AG09319 (cell line): ENCODE measurements around the gene PLEKHM3.

Experiments
- DNase-seq: peaks from one replicate; pipeline ENCODE4 v3.0.0-alpha.2; 2010; ENCODE audit warnings: low read depth; ENCODE audit errors: extremely low read depth
- TF ChIP-seq, protein P1 (sequence below): IDR thresholded peaks from 2 replicates; pipeline ENCODE4 v1.5.1; 2011; ENCODE audit warnings: low read depth, mild to moderate bottlenecking, inconsistent platforms, low read length, moderate library complexity

The PLEKHM3 gene

DNA sequence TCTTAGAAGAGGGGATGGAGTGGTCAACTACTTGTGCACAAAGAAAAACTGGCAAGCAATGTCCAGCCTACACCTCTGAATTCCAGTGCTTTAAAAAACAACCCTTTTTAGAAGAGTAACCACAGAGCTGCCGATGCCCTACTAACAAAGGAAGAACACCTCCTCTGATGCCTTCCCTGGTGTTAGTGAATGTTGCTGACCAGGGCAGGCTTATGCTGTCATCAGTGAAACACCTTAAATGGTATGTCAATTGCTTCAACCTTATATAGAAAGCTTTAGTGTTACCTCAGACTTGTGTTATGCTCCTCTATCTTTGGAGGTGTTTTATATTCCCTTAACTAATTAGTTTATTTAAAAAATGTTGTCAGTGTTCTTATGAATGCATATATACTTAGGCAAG lies 175.9 kb downstream of the PLEKHM3 start:
- no peak for DNase-seq

DNA sequence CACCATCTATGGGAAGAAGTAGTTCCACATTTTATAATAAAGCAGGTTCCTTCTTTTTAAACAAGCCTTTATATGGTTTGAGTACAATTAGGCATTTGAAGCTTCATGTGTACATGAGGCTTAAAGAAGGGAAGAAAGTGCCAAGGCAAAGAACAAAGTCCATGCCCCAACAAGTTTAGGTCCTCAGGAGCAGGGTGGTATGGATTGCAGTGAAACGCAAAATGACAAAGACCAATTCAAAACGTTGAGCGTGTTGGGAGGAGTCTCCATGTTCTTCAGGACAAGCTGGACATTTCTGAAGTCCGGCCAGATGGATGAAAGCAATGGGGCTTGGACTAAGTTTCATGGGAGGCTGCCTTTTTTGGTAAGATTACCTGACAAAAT lies 176.8 kb downstream of the PLEKHM3 start:
- no peak for DNase-seq
- TF ChIP-seq, protein P1, sequence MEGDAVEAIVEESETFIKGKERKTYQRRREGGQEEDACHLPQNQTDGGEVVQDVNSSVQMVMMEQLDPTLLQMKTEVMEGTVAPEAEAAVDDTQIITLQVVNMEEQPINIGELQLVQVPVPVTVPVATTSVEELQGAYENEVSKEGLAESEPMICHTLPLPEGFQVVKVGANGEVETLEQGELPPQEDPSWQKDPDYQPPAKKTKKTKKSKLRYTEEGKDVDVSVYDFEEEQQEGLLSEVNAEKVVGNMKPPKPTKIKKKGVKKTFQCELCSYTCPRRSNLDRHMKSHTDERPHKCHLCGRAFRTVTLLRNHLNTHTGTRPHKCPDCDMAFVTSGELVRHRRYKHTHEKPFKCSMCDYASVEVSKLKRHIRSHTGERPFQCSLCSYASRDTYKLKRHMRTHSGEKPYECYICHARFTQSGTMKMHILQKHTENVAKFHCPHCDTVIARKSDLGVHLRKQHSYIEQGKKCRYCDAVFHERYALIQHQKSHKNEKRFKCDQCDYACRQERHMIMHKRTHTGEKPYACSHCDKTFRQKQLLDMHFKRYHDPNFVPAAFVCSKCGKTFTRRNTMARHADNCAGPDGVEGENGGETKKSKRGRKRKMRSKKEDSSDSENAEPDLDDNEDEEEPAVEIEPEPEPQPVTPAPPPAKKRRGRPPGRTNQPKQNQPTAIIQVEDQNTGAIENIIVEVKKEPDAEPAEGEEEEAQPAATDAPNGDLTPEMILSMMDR, result no peak

More for the DNA sequence above, 175.9 kb downstream of the PLEKHM3 start:
- TF ChIP-seq, protein P1, result no peak

DNA sequence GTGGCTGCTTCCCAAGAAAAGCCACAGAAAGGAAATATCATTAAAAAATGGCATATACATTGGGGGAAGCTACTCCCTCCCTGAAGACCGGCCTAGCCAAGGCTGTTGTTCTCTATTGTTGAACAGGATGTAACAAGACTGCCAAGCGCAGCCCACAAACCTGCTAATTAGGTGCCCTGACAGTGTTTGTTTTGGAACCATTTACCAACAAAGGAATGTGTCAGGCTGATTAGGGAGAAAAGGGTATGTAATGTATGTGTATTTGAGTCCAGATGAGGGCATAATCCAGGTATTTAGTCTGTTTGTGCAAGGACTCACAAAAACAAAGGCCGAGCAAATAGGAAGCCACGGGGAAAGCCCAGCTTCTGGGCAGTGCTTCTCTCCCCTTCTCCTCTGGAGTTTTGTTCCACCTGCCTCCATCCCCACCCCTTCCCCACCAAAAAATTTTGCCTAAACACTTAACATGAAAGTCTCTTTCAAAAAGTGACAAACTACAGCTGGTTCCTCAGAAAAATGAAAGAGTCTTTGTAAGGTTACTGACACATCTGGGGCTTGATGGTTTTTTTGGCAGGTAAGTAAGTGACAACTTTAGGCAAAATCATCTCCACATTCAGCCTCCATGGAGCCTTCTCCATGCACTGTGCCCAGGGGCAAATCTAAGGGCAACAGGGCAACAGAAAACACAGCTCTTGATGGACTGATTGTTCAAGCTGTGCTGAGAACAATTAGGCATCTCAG lies 177.4 kb downstream of the PLEKHM3 start:
- TF ChIP-seq, protein P1, result no peak
- no peak for DNase-seq

DNA sequence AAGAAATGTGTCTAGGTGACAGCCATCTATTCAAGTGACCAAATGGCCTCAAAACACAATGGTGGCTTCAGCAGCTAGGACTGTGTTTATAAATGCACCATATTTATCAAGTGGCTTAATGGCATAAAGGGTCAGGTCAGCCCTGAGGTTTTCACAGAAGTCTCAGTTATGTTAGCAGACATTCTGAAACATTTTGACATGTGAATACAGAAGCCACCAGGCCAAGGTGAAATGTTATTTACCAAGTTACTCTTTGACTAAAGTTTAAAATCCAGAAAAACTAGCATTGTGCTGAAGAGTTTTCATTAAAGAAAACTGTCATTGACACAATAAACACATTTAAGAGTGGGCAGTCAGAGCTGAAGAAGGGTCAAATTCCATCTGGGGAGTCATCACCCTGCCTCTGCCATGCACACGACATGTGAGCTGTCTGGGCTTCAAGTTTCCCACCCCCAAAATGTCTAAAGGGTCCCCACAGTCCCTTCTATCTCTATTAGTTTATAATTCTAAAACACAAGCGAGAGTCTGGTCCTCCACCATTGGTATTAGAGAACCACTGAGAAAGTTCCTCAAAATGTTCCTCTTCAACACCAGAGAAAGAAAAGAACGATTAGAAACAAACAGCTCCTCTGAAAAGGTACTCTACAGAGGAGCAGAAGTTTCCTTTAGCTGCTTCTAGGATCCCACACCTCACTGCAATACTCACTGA lies 178.1 kb downstream of the PLEKHM3 start:
- TF ChIP-seq, protein P1, result no peak
- DNase-seq, result no peak

DNA sequence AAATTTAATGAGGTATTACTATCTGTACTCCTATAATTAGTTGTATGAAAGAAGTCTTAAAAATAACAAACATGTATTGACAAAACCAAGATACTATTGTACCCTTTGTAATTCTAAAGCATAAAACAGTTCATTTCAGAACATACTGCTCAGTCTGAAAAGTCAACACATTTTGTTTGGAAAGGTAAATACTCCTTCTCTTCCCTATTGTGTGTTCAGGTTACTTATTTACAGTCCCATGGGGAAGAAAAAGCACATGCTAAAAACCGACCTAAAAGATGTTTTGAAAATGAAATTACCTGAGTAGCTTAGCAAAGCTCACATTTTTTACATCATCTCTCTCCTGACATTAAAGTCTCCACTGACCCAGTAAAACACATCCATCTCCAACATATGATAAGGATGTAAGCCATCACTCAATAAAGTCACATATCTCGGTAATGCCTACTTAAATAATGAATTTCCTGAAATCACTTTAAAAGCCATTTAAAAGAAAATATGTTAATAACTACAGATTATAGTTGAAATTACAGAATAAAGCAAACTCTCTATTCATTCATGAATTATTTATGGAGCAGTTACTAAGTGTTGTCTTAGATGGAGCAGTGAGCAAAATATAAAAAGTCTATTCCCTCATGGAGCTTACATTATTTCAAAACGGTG lies 180.0 kb downstream of the PLEKHM3 start:
- no peak for DNase-seq

DNA sequence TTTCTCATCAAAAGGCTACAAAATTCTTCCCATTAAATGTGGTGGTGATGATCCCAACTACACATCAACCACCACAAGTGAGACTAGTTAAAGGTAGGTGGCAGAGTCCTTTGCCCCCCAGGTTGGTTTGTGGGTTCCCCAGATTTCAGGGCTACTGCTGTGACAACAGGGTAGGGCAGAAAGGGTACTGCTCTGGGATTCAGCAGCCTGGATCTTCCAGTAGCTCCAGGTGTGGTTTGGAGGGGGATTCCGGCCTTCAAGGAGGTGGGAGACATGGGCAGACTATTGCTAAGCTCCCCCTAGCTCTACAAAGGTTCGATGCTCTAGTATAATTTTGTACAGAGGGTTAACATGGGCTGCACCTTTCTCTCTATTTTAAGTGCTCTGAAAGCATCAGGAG lies 180.7 kb downstream of the PLEKHM3 start:
- TF ChIP-seq, protein P1, result no peak
- DNase-seq, result no peak

More for the DNA sequence above, 180.0 kb downstream of the PLEKHM3 start:
- TF ChIP-seq, protein P1, result no peak

DNA sequence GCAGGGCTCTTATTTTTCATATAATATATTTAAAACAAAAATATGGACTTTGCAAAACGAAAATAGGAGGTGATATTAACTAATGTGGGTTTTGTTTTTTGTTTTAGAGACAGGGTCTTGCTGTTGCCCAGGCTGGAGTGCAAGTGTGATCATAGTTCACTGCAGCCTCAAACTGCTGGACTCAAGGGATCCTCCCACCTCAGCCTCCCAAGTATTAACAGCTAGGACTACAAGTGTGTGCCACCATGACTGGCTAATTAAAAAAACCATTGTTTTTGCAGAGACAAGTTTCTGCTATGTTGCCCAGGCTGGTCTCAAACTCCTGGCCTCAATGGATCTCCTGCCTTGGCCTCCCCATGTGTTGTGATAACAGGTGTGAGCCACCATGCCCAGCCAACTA lies 185.2 kb downstream of the PLEKHM3 start:
- TF ChIP-seq, protein P1, result no peak
- DNase-seq, result no peak
